ENCODE measurements around the gene ADPGK. TPM values are rescaled to one million over a fixed set of nuclear protein-coding genes. Genes with fewer than 3 reads are reported as not detected.

Gene ADPGK
- total RNA-seq, 1 experiment from 2014 or later, result 54.8 TPM

- H3K36me3 Mint-ChIP-seq (ENCODE audit: insufficient read depth in 1 of 3, low read depth in 3 of 3), result peaks cover 48 to 74% (median 61%) of the 10 kb centered on the region in 3 experiments
- no peak overlapping the region for H2BK5ac ChIP-seq (ENCODE audit: insufficient read length, low read length)
- no peak overlapping the region for H3K23ac ChIP-seq (ENCODE audit: insufficient read length, low read depth, low read length)
- no peak overlapping the region for H4K91ac ChIP-seq (ENCODE audit: insufficient read length, low read depth, low read length)
- H2AK5ac ChIP-seq (ENCODE audit: insufficient read length, low read length), result no peak overlapping the region
- TF ChIP-seq CTCF (conservative IDR thresholded peaks at IDR 0.05), result no peak
- H2BK15ac ChIP-seq (ENCODE audit: low read depth, low read length), result no peak overlapping the region
- no peaks in the 10 kb centered on the region for H3K9me3 ChIP-seq (ENCODE audit: control insufficient read depth, low read depth, low read length)
- H2AFZ ChIP-seq (ENCODE audit: low read length), result no peak overlapping the region
- no peaks in the 10 kb centered on the region for H3K4me1 Mint-ChIP-seq
- H3K14ac ChIP-seq (ENCODE audit: insufficient read depth, low read length), result no peak overlapping the region
- peaks cover 2 to 16% of the 10 kb centered on the region in 2 experiments; a peak in 2 of 5 replicates for H3K9me3 Mint-ChIP-seq
- H3K23me2 ChIP-seq (ENCODE audit: insufficient read length, low read depth, low read length, poor library complexity, severe bottlenecking), result no peaks in the 10 kb centered on the region
- no peaks in the 10 kb centered on the region for H3K27me3 ChIP-seq (ENCODE audit: insufficient read depth, low read length)
- no peaks in the 10 kb centered on the region for H3K4me1 ChIP-seq (ENCODE audit: insufficient read depth, low read length)
- H4K5ac ChIP-seq (ENCODE audit: insufficient read length, low read depth, low read length), result no peak overlapping the region
- H3K4me3 Mint-ChIP-seq, result no peak overlapping the region
- no peak overlapping the region for H4K8ac ChIP-seq (replicated peaks; ENCODE audit: insufficient read length, low read depth, low read length)
- H3K79me2 ChIP-seq (ENCODE audit: insufficient read depth, low read length), result no peaks in the 10 kb centered on the region
- H4K20me1 ChIP-seq (ENCODE audit: control insufficient read depth, insufficient read depth, insufficient read length), result no peaks in the 10 kb centered on the region
- H3T11ph ChIP-seq (ENCODE audit: low read length), result no peak overlapping the region
- no peak overlapping the region for H3K18ac ChIP-seq (ENCODE audit: insufficient read length, low read depth, low read length)
- no peaks in the 10 kb centered on the region for H3K27me3 Mint-ChIP-seq (ENCODE audit: low read depth)
- no peak overlapping the region for H3K4ac ChIP-seq (ENCODE audit: low read depth, low read length)
- H2BK120ac ChIP-seq (ENCODE audit: low read depth, low read length, poor library complexity, severe bottlenecking), result no peak overlapping the region
- no peak overlapping the region for H3K27ac Mint-ChIP-seq
- no peak overlapping the region for H3K9ac ChIP-seq (ENCODE audit: extremely low read depth, insufficient read length, low read length)
- no CpG with 5 or more reads among the region's 1 CpG for WGBS (ENCODE audit: extremely low coverage, insufficient read length, low lambda C conversion rate)
- no peaks in the 10 kb centered on the region for H3K79me1 ChIP-seq (ENCODE audit: insufficient read depth, low read depth, low read length, poor library complexity, severe bottlenecking)
- no peak overlapping the region for H3K56ac ChIP-seq (ENCODE audit: insufficient read length, low read depth, low read length)
- no peak overlapping the region for H3K27ac ChIP-seq (ENCODE audit: insufficient read length, low read depth, low read length)
- no peak overlapping the region for H2BK12ac ChIP-seq (ENCODE audit: insufficient read length, low read depth, low read length)
- H3K4me2 ChIP-seq (ENCODE audit: insufficient read depth, insufficient read length, low read length), result no peak overlapping the region
- DNase-seq, result no peak
- no peak overlapping the region for H2BK20ac ChIP-seq (ENCODE audit: low read depth, low read length, poor library complexity, severe bottlenecking)
Observed at GRCh38 chr15:72737723-72738122, 45.8 kb downstream of the ADPGK start.
